ENCODE measurements around the gene DEPDC5.

GRCh38 chr22:31899669-31900068 is 145.8 kb downstream of the DEPDC5 start:
- TF ChIP-seq RAD21 (IDR thresholded peaks at IDR 0.05; ENCODE audit: insufficient read depth, low read depth, low read length) (no peak), POLR2A (IDR thresholded peaks at IDR 0.05; ENCODE audit: low read depth, low read length) (no peak), MXI1 (IDR thresholded peaks at IDR 0.05; ENCODE audit: low read depth, low read length) (no peak), E2F4 (IDR thresholded peaks at IDR 0.05; ENCODE audit: low read depth, low read length) (no peak), HDAC2 (IDR thresholded peaks at IDR 0.05) (no peak), FOXK2 (IDR thresholded peaks at IDR 0.05) (no peak), ZNF274 (IDR thresholded peaks at IDR 0.05; ENCODE audit: insufficient read depth, insufficient read length) (no peak)
